HG02588 (cell line): ENCODE measurements around the gene INPP5E.
"Not testable (repeated sequence)": the region's sequence is repeated elsewhere in the genome, so short reads cannot be mapped to it uniquely, and the experiment has no call there.

Experiments
- ATAC-seq: cut with Tn5 transposase; IDR thresholded peaks from one replicate; pipeline ENCODE4 v1.9.1; 2021; ENCODE audit warnings: mild to moderate bottlenecking, moderate library complexity; ENCODE audit not compliant: unreplicated experiment

The INPP5E gene

GRCh38 chr9:136407061-136407460 is 32.6 kb downstream of the INPP5E start:
- ATAC-seq, result not testable (repeated sequence)

- not testable (repeated sequence) for ATAC-seq
These were observed 33.7 kb downstream of the INPP5E start for GRCh38 chr9:136405904-136406303.

- ATAC-seq, result no peak
These were observed 34.2 kb downstream of the INPP5E start for GRCh38 chr9:136405481-136405880.

- ATAC-seq, result no peak
These were observed 34.9 kb downstream of the INPP5E start for GRCh38 chr9:136404801-136405136.

- ATAC-seq, result no peak
These were observed 35.5 kb downstream of the INPP5E start for GRCh38 chr9:136403915-136404800.

GRCh38 chr9:136403538-136403914 is 36.1 kb downstream of the INPP5E start:
- no peak for ATAC-seq

GRCh38 chr9:136402067-136402466 is 37.6 kb downstream of the INPP5E start:
- no peak for ATAC-seq

GRCh38 chr9:136401173-136401922 is 38.3 kb downstream of the INPP5E start:
- ATAC-seq, result no peak

GRCh38 chr9:136400038-136400834 is 39.4 kb downstream of the INPP5E start, which contains the start of gene SNAPC4:
TSS of gene SNAPC4 (minus strand) at chr9:136400170. CDS start at chr9:136398428, 1,742 bp downstream.
- ATAC-seq, result peak; percentile 73

GRCh38 chr9:136399176-136400037 is 40.2 kb downstream of the INPP5E start:
- peak; percentile 38 for ATAC-seq

- no peak for ATAC-seq
These were observed 41.4 kb downstream of the INPP5E start for GRCh38 chr9:136398286-136398685.

- ATAC-seq, result no peak
These were observed 42.0 kb downstream of the INPP5E start for GRCh38 chr9:136397643-136398042.

- no peak for ATAC-seq
These were observed 43.5 kb downstream of the INPP5E start for GRCh38 chr9:136396219-136396515.

GRCh38 chr9:136395345-136396218 is 44.1 kb downstream of the INPP5E start:
- ATAC-seq, result no peak

GRCh38 chr9:136395020-136395340 is 44.7 kb downstream of the INPP5E start:
- ATAC-seq, result no peak

- ATAC-seq, result no peak
These were observed 45.2 kb downstream of the INPP5E start for GRCh38 chr9:136394312-136395019.

- ATAC-seq, result no peak
These were observed 46.1 kb downstream of the INPP5E start for GRCh38 chr9:136393531-136393930.

- no peak for ATAC-seq
These were observed 46.9 kb downstream of the INPP5E start for GRCh38 chr9:136392538-136393449.
